ENCODE results near the gene TMEM37. TPM values are rescaled to one million over a fixed set of nuclear protein-coding genes. Genes with fewer than 3 reads are reported as not detected.

Gene TMEM37
- polyA plus RNA-seq, 1 donor from 2014 or later = not detected

DNA sequence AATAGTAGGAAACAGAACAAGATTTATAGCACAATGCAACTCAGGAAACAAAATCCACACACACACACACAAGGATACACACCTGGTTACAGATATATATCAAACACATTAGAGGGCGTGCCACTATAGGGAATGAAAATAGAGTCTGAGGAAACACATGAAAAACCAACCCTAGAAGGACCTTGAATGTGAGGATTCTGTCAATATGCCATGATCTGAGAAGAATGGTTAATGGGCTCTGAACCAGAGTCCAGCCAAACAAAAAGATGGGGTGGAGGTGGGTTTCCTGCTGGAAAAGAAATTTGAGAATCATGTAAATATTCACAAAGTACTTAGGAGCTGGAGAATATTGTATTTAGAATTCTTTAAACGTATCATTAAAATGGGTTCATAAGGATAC is 7.8 kb upstream of the TMEM37 start:
- Histone ChIP-seq H3K9ac (ENCODE audit: low read length) (no peak overlapping the region), H3K36me3 (ENCODE audit: insufficient read depth, low read length) (no peaks in the 10 kb centered on the region), H3F3A (ENCODE audit: insufficient read depth, low read length, poor library complexity, severe bottlenecking) (no peaks in the 10 kb centered on the region), H3K9me3 (ENCODE audit: low read length) (peaks cover 6% of the 10 kb centered on the region), H3K27ac (ENCODE audit: low read length) (no peak overlapping the region), H4K20me1 (ENCODE audit: insufficient read depth) (no peaks in the 10 kb centered on the region), H3K27me3 (ENCODE audit: insufficient read depth, low read depth, low read length) (no peaks in the 10 kb centered on the region), H2AFZ (ENCODE audit: low read depth, low read length) (no peak overlapping the region), H3K9me2 (ENCODE audit: insufficient read depth, low read length) (no peaks in the 10 kb centered on the region), H3K79me2 (replicated peaks; ENCODE audit: insufficient read depth, low read length) (no peaks in the 10 kb centered on the region), H3K4me3 (ENCODE audit: low read length) (no peak overlapping the region), H3K4me2 (ENCODE audit: low read length) (no peak overlapping the region)
- TF ChIP-seq SMC3 (conservative IDR thresholded peaks at IDR 0.05; ENCODE audit: poor library complexity) (no peak), EZH2 (IDR thresholded peaks at IDR 0.05; ENCODE audit: borderline replicate concordance, insufficient read depth, low read length, poor library complexity, severe bottlenecking) (no peak), MXI1 (conservative IDR thresholded peaks at IDR 0.05; ENCODE audit: poor library complexity, severe bottlenecking) (no peak), RAD21 (conservative IDR thresholded peaks at IDR 0.05) (no peak), POLR2AphosphoS5 (IDR thresholded peaks at IDR 0.05) (no peak), EP300 (conservative IDR thresholded peaks at IDR 0.05; ENCODE audit: poor library complexity, severe bottlenecking) (no peak), TAF1 (IDR thresholded peaks at IDR 0.05; ENCODE audit: low read depth) (no peak)
- TF ChIP-seq, protein P1, sequence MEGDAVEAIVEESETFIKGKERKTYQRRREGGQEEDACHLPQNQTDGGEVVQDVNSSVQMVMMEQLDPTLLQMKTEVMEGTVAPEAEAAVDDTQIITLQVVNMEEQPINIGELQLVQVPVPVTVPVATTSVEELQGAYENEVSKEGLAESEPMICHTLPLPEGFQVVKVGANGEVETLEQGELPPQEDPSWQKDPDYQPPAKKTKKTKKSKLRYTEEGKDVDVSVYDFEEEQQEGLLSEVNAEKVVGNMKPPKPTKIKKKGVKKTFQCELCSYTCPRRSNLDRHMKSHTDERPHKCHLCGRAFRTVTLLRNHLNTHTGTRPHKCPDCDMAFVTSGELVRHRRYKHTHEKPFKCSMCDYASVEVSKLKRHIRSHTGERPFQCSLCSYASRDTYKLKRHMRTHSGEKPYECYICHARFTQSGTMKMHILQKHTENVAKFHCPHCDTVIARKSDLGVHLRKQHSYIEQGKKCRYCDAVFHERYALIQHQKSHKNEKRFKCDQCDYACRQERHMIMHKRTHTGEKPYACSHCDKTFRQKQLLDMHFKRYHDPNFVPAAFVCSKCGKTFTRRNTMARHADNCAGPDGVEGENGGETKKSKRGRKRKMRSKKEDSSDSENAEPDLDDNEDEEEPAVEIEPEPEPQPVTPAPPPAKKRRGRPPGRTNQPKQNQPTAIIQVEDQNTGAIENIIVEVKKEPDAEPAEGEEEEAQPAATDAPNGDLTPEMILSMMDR (IDR thresholded peaks at IDR 0.05; ENCODE audit: poor library complexity, severe bottlenecking) = no peak
- TF ChIP-seq, protein P2, sequence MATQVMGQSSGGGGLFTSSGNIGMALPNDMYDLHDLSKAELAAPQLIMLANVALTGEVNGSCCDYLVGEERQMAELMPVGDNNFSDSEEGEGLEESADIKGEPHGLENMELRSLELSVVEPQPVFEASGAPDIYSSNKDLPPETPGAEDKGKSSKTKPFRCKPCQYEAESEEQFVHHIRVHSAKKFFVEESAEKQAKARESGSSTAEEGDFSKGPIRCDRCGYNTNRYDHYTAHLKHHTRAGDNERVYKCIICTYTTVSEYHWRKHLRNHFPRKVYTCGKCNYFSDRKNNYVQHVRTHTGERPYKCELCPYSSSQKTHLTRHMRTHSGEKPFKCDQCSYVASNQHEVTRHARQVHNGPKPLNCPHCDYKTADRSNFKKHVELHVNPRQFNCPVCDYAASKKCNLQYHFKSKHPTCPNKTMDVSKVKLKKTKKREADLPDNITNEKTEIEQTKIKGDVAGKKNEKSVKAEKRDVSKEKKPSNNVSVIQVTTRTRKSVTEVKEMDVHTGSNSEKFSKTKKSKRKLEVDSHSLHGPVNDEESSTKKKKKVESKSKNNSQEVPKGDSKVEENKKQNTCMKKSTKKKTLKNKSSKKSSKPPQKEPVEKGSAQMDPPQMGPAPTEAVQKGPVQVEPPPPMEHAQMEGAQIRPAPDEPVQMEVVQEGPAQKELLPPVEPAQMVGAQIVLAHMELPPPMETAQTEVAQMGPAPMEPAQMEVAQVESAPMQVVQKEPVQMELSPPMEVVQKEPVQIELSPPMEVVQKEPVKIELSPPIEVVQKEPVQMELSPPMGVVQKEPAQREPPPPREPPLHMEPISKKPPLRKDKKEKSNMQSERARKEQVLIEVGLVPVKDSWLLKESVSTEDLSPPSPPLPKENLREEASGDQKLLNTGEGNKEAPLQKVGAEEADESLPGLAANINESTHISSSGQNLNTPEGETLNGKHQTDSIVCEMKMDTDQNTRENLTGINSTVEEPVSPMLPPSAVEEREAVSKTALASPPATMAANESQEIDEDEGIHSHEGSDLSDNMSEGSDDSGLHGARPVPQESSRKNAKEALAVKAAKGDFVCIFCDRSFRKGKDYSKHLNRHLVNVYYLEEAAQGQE (IDR thresholded peaks at IDR 0.05; ENCODE audit: borderline replicate concordance) = no peak

DNA sequence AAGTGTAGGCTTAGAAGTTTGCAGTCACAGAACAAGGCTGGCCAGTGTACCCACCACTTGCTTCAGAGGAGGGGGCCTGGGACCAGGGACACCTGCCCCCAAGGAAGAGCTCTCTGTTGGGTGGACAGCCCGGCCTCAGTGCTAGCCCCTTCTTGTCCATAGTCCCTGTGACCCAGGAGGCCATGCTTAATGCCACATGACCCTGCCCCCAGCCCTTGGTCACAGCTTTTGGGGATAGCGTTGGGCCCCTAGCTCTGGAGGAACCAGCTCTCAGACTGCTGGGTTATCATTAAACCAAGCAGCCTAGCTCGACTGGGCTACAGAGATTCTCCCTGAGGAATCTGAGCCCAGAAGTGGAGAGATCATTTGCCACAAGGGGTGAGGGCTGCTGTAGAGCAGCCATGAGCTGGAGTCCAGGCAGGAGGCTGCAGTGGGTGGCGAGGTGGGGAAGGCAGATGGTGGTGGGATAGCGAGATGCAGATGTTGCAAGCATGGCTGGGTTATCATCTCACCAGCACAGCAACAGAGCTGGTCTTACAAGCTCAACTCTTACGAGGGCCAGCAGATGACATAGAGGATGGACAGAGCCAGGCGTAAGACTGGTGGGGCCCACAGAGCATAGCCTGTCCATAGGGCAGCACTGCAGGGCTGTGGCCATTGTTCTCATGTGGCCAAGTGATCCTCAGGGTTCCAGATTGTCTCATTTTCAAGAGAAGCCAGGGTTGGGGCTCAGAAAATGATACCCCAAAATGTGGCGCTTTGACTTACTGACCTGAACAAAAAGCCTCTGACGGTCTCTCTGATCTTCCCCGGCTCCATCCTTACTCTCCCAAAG is 7.2 kb upstream of the TMEM37 start:
- Histone ChIP-seq H3K4me3 (ENCODE audit: low read length) (no peak overlapping the region), H3K9me2 (ENCODE audit: insufficient read depth, low read length) (no peaks in the 10 kb centered on the region), H3K27ac (ENCODE audit: low read length) (no peak overlapping the region), H3K9me3 (ENCODE audit: low read length) (peaks cover 6% of the 10 kb centered on the region), H3K36me3 (ENCODE audit: insufficient read depth, low read length) (no peaks in the 10 kb centered on the region), H3K9ac (ENCODE audit: low read length) (no peak overlapping the region), H2AFZ (ENCODE audit: low read depth, low read length) (no peak overlapping the region), H3K27me3 (ENCODE audit: insufficient read depth, low read depth, low read length) (peaks cover 1% of the 10 kb centered on the region), H4K20me1 (ENCODE audit: insufficient read depth) (no peaks in the 10 kb centered on the region), H3K4me2 (ENCODE audit: low read length) (no peak overlapping the region), H3K79me2 (replicated peaks; ENCODE audit: insufficient read depth, low read length) (no peaks in the 10 kb centered on the region), H3F3A (ENCODE audit: insufficient read depth, low read length, poor library complexity, severe bottlenecking) (no peaks in the 10 kb centered on the region)
- TF ChIP-seq MXI1 (conservative IDR thresholded peaks at IDR 0.05; ENCODE audit: poor library complexity, severe bottlenecking) (no peak), TAF1 (IDR thresholded peaks at IDR 0.05; ENCODE audit: low read depth) (no peak), EP300 (conservative IDR thresholded peaks at IDR 0.05; ENCODE audit: poor library complexity, severe bottlenecking) (no peak), RAD21 (conservative IDR thresholded peaks at IDR 0.05) (no peak), SMC3 (conservative IDR thresholded peaks at IDR 0.05; ENCODE audit: poor library complexity) (no peak), EZH2 (IDR thresholded peaks at IDR 0.05; ENCODE audit: borderline replicate concordance, insufficient read depth, low read length, poor library complexity, severe bottlenecking) (no peak), POLR2AphosphoS5 (IDR thresholded peaks at IDR 0.05) (no peak)
- TF ChIP-seq, protein P2 (IDR thresholded peaks at IDR 0.05; ENCODE audit: borderline replicate concordance) = no peak
- TF ChIP-seq, protein P1 (IDR thresholded peaks at IDR 0.05; ENCODE audit: poor library complexity, severe bottlenecking) = no peak

All from neural cell (in vitro differentiated cells).